GM12801 (cell line): Measurements from ENCODE around the gene CHST11.

Experiments used
- CTCF ChIP-seq: IDR thresholded peaks from one replicate; pipeline ENCODE4 v1.5.1; 2011; ENCODE audit warnings: control low read depth; ENCODE audit not compliant: insufficient read length; ENCODE audit errors: extremely low read depth

The CHST11 gene

GRCh38 chr12:104792570-104792969, 335.8 kb downstream of the CHST11 start:
- no peak for TF ChIP-seq CTCF

DNA sequence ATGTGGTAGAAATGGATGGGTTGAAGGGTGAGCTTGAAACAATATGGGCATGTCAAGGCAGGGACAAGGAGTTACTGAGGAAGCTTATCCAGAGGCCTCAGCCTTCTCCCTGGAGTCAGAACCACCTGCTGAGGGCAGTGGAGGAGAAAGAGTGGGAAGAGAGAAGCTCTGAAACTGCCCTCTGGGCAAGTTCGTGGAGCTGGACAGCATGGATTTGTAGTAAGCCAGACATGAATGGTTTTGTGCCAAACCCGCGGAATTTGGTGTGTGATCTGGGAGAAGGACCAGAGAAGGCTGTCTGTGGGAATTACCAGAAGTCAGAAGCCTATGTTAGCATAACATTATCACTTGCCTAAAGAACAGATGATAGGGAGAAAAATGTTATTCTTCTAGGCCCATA, 336.5 kb downstream of the CHST11 start:
- no peak for TF ChIP-seq CTCF

DNA sequence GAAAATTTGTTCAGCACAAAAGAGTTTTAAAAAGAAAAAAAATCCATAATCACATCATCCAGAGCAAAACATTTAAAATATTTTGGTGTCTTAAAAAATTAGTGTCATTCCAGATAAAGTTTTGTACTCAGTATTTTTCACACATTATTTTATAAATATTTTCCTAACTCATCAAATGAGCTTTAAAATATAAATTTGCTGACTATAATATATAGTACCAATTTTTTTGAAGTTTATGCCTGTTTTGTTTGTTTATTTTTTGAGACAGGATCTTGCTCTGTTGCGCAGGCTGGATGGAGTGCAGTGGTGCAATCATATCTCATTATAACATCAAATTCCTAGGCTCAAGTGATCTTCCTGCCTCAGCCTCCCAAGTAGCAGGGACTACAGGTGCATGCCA, 337.2 kb downstream of the CHST11 start:
- no peak for TF ChIP-seq CTCF

- TF ChIP-seq CTCF = no peak
Observed at GRCh38 chr12:104796475-104796862, 339.7 kb downstream of the CHST11 start.

GRCh38 chr12:104799458-104799857, 342.7 kb downstream of the CHST11 start:
- TF ChIP-seq CTCF = no peak

DNA sequence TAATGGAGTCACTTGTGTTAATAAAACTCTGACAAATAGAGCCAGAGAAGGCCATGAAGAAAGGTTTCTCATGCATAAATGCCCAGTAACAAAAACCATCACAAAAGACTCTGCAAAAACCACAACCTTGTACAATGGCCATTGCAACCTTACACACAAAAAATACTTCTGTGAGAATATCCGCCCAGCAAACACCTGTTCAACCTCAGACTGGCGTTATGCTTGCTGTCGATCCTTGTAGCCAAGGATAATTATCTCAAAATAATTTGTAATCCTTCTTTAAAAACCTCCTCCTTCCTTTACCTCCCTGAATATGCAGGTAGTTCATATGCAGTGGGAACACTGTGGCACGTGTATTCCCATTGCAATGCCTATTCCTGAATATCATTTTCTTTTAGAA, 344.3 kb downstream of the CHST11 start:
- no peak for TF ChIP-seq CTCF

DNA sequence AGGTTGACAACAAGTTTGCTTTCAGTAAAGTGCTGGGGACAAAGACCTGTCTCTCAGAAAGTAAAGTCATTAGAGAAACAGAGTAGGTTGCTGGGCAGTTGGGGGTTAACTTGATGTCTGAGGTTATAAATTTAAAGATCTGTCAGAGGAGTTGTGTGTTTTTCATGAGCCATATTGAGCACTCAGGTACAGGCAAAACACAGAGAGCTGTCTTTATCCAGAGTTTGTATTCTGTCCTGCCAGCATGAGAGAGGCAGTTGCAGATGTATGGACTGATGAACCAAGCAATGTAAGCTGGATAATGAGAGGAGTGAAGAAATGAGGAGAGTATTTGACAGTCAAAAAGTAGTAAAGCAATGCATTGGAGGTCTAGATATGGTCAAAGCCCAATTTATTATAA, 344.7 kb downstream of the CHST11 start:
- no peak for TF ChIP-seq CTCF

- no peak for TF ChIP-seq CTCF
Observed at GRCh38 chr12:104802208-104802607, 345.5 kb downstream of the CHST11 start.
